Measurements from ENCODE around the gene NHERF1.

The NHERF1 gene

DNA sequence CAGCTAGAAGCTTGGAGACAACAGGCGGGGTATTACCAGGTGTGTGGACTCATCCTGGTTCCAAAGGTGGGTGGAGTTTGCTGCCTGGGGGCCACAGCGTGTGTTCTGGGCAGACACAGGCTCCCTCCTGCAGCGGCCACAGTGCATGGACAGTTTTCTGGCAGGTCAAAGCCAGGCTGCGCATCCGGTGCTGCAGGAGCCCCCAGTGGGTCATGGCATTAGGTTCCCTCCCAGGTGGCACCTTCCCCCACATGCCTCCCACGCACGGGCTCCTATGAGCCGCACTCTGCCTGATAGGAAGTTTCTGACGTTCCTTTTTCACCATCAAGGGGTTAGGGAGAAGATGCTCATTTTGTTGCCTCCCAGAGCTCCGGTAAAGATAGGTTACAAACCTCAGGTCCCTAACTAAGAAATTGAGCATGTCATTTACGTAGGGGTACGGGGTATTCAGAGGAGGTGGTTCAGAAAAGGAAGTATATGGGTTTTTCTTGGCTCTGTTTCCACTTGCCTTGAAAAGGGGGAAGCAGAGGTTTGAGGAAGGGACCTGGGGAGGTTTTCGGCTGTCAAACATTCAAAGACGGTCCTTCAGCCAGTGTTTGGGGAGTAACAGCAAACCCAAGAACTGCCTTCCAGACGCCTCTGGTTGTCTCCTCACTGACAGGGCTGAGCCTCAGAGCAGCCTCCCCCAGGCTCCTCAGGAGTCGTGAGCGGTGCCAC lies 60.4 kb downstream of the NHERF1 start:
- DNase-seq (ENCODE audit: low spot score), result no peak

- DNase-seq (ENCODE audit: low spot score), result no peak
These were observed 62.5 kb downstream of the NHERF1 start for GRCh38 chr17:74810699-74811485.

GRCh38 chr17:74812109-74813009 lies 63.9 kb downstream of the NHERF1 start:
- no peak for DNase-seq (ENCODE audit: low spot score)

- DNase-seq (ENCODE audit: low spot score), result no peak
These were observed 66.0 kb downstream of the NHERF1 start for GRCh38 chr17:74814453-74814852.

DNA sequence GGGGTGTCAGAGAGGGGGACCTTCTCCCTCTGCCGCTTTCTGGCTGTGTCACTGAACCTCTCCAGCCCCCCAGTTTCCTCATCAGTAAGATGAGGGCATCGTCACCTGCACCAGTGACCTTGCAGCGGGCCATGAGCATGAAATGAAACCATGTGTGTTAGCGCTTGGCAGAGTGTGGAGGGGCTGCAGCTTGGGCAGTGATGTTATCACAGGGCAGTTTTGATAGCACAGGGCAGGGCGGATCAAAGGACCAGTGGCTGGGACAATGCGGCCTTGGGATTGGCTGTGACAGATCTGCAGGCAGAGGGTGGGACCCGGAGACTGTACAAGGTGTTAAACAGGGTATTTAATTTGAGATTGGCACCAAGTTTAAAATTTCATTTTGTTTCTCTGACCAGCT lies 66.6 kb downstream of the NHERF1 start:
- DNase-seq (ENCODE audit: low spot score), result no peak

DNA sequence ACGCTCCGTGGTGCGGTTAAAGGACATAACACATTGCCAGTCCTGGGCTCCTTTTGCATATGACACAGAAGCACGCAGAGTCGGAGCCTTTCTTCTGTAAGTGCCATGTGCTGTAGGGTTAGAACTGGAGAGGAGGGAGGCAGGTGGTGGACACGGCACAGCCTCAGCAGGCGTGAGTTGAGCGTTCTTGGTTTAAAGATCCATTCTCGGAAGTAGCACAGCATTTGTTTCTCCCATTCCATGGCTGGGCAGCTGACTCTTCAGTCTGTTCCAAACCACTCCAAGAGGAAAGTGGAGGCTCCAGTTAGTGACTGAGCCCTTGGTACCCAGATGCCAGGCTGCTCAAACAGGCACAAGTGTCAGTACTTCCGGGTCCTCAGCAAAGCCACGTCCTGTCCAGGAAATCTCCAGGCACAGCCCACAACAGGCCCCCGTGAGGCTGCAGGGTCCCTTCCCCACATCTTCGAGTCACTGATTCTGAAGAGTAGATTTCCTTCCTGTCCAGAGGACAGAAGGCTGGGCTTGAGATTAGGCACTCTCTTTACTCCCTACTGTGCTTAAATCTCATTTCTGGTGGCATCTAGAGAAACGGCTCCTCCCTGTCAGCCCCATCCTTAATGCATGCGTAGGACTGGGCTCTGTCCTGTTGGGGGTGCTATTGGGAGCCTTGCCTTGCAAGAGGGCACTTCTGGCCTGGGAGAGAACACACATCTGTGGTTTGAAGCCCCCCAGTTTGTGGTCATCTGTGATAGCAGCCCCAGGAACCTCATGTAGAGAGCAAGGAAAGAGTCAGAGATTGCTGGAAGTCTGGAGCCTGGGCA lies 67.3 kb downstream of the NHERF1 start:
- no peak for DNase-seq (ENCODE audit: low spot score)

DNA sequence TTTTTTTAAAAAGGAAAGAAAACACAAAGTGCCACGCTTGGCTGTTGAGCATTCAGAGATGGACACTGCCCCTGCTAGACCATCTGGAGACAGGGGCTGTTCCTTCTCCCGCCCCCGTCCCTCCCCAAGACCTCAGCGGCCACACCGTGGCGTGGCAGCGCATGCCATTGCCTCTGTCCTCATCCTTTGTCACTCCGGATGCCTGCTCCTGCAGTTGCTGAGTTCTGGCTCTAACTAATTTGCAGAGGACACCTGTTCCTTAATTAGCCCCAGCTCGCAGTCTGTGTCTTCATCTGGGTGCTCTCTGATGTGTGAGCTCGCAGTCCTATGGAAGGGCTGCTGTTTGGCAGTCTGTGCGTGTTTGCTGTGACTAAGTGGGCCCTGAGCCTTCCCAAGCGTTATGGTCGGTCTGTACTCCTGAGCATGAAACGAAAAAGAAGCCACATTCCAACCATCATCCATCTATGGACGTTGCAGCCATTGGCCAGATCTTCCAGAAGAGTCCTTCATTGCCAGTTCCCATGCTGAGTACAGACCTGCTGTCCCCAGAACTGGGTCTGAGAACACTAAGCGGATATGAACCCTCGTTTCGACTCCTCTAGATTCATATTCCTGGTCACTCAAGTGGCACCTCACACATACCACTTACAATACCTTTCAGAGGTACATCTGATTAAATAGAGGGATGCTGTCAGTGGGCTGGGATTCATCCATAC lies 68.6 kb downstream of the NHERF1 start:
- no peak for DNase-seq (ENCODE audit: low spot score)

- DNase-seq (ENCODE audit: low spot score), result no peak
These were observed 70.0 kb downstream of the NHERF1 start for GRCh38 chr17:74818291-74818938.
